ENCODE data around the gene CTSH.
A peak's percentile ranks its signal among the peaks of the same experiment; 100 is the strongest.

DNA sequence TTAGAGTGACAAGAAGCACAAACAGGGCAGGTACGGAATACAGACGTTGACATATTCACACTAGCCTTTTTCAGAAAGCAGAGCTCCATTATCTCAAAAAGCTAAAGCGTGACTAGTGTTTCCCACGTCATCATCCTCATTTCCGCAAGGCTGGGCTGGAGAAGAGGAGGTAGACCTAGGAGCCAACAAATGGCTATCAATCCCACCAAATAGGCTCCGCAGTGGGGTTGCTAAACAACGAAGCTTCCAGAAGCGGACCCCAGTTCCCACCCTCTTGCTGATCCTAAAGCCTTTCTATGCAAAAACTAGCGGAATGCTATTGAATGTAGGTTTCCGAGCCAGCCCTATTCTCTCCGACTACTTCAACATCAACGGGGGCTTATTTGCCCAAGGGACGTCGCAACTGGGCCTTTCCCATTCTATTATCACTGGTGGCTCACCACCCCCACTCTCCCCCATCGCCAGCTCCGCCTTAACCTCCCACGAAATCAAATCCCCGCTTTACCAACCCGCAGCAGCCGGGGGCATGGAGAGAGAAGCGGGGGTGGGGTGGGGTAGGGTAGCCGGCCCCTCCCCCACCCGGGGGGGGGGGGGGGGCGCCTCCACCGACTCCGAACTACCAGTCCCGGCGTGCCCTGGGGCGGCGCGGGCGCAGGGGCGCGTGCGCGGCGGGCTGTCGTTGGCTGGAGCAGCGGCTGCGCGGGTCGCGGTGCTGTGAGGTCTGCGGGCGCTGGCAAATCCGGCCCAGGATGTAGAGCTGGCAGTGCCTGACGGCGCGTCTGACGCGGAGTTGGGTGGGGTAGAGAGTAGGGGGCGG lies 72.5 kb downstream of the CTSH start, which contains the start of gene MORF4L1:
- TF ChIP-seq ZNF263 (CRISPR knock-in tag; IDR thresholded peaks at IDR 0.05; ENCODE audit: low read depth), result no peak
- TF ChIP-seq, protein P1, sequence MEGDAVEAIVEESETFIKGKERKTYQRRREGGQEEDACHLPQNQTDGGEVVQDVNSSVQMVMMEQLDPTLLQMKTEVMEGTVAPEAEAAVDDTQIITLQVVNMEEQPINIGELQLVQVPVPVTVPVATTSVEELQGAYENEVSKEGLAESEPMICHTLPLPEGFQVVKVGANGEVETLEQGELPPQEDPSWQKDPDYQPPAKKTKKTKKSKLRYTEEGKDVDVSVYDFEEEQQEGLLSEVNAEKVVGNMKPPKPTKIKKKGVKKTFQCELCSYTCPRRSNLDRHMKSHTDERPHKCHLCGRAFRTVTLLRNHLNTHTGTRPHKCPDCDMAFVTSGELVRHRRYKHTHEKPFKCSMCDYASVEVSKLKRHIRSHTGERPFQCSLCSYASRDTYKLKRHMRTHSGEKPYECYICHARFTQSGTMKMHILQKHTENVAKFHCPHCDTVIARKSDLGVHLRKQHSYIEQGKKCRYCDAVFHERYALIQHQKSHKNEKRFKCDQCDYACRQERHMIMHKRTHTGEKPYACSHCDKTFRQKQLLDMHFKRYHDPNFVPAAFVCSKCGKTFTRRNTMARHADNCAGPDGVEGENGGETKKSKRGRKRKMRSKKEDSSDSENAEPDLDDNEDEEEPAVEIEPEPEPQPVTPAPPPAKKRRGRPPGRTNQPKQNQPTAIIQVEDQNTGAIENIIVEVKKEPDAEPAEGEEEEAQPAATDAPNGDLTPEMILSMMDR (IDR thresholded peaks at IDR 0.05), result no peak
- no peak for TF ChIP-seq TCF7 (CRISPR knock-in tag; IDR thresholded peaks at IDR 0.05; ENCODE audit: low read depth)
- no peak for TF ChIP-seq E2F5 (CRISPR knock-in tag; IDR thresholded peaks at IDR 0.05)
- no peak for TF ChIP-seq CREB1 (CRISPR knock-in tag; IDR thresholded peaks at IDR 0.05)
- TF ChIP-seq MAX (CRISPR knock-in tag; IDR thresholded peaks at IDR 0.05), result no peak
- TF ChIP-seq ATF2 (CRISPR knock-in tag; IDR thresholded peaks at IDR 0.05; ENCODE audit: borderline replicate concordance, low read depth), result no peak
- TF ChIP-seq ZBTB43 (CRISPR knock-in tag; IDR thresholded peaks at IDR 0.05), result no peak
- TF ChIP-seq SMAD3 (CRISPR knock-in tag; IDR thresholded peaks at IDR 0.05; ENCODE audit: borderline replicate concordance), result no peak
- TF ChIP-seq SP1 (CRISPR knock-in tag; conservative IDR thresholded peaks at IDR 0.05), result peak; percentile 84
- no peak for TF ChIP-seq SOX15 (CRISPR knock-in tag; IDR thresholded peaks at IDR 0.05)
- TF ChIP-seq ZNF317 (CRISPR knock-in tag; IDR thresholded peaks at IDR 0.05; ENCODE audit: borderline replicate concordance, low read depth), result no peak
- TF ChIP-seq, protein P2, sequence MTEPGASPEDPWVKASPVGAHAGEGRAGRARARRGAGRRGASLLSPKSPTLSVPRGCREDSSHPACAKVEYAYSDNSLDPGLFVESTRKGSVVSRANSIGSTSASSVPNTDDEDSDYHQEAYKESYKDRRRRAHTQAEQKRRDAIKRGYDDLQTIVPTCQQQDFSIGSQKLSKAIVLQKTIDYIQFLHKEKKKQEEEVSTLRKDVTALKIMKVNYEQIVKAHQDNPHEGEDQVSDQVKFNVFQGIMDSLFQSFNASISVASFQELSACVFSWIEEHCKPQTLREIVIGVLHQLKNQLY (CRISPR knock-in tag; IDR thresholded peaks at IDR 0.05), result no peak
- TF ChIP-seq TP53 (CRISPR knock-in tag; IDR thresholded peaks at IDR 0.05), result no peak
